ENCODE results near the gene CDH24.

CDH24 gene

DNA sequence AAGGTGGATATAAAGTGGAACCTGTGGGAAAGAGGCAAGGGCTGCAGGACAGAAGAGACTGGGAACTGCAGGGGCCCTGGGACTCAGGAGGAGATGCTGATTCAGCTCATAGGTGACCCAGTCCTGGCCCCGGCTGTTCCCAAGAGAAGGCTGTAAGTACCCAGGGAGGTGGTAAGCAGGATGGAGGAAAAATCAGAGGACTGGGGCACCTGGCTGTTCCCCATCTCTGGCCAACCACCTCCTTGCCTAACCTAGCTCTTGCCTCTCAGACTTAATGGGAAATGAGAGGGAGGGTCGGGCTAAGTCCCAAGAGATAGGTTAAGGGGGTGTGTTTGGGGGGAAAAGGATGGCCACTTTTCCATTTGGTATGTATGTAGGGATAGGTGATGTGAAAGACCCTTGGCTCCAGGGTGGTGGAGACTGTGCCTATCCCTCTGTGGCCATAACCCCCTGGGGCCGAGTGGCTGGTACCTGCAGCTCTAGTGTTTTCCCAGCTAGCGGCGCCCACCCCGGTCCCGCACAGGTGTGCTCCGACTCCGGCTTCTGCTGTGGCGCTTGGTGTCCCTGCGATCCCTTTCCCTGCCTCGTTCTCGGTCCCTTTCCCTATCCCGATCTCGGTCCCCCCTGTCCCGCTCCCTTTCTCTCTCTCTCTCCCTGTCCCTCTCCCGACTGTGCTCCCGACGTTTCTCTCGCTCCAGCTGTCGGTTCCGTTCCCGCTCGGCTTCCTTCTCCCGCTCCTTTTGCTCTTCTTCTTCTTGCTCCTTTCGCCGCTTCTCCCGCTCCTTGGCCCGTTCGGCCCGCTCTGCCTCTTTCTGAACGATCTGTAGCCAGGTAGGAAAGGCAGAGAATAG, 1.6 kb upstream of the CDH24 start:
- TF ChIP-seq, protein P1, sequence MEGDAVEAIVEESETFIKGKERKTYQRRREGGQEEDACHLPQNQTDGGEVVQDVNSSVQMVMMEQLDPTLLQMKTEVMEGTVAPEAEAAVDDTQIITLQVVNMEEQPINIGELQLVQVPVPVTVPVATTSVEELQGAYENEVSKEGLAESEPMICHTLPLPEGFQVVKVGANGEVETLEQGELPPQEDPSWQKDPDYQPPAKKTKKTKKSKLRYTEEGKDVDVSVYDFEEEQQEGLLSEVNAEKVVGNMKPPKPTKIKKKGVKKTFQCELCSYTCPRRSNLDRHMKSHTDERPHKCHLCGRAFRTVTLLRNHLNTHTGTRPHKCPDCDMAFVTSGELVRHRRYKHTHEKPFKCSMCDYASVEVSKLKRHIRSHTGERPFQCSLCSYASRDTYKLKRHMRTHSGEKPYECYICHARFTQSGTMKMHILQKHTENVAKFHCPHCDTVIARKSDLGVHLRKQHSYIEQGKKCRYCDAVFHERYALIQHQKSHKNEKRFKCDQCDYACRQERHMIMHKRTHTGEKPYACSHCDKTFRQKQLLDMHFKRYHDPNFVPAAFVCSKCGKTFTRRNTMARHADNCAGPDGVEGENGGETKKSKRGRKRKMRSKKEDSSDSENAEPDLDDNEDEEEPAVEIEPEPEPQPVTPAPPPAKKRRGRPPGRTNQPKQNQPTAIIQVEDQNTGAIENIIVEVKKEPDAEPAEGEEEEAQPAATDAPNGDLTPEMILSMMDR (IDR thresholded peaks at IDR 0.05; ENCODE audit: low read depth, low read length) = no peak
- no peak for DNase-seq (ENCODE audit: extremely low read depth, low read depth)

DNA sequence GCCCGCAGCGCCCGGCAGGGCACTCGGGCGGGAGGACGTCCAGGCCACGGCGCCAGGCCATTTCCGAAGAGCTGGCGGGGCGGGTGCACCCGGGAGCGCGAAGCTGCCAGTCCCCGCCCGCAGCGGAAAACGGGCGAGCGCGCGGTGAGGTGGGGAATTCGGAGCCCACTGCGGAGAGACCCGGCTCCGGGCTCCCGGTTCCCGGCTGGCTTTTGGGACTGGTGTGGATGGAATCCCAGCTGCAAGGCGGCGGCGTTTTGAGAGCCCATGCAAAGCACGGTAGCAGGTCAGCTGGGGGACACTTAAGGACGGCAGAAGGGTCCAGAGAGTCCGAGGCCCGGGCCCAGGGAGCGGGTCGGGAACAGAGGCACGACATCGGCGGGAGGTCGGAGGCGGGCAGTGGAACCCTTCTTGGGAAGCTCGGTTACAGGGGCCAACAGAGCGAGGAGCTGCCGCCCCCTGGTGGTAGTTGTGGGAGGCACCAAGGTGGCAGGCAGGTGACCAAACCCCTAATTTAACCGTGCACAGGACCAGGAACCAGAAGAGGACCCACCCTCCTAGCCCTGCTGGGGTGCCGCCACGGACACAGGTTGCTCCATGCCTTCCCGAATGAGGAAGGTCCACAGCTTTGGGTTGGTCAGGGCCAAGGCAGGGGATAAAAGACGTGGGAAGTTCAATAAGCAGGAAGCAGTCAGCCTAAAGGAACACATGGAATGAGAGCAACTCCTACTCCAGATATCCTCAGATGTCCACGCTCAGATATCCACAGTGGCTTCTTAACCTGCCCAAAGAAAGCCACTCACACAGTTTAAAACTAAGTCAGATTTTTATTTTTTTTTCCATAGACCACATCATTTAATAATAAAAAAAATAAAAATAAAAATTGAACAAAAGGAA, 685 bp upstream of the CDH24 start:
- DNase-seq (ENCODE audit: extremely low read depth, low read depth) = peak; percentile 56
- TF ChIP-seq, protein P1 (IDR thresholded peaks at IDR 0.05; ENCODE audit: low read depth, low read length) = peak; percentile 90

DNA sequence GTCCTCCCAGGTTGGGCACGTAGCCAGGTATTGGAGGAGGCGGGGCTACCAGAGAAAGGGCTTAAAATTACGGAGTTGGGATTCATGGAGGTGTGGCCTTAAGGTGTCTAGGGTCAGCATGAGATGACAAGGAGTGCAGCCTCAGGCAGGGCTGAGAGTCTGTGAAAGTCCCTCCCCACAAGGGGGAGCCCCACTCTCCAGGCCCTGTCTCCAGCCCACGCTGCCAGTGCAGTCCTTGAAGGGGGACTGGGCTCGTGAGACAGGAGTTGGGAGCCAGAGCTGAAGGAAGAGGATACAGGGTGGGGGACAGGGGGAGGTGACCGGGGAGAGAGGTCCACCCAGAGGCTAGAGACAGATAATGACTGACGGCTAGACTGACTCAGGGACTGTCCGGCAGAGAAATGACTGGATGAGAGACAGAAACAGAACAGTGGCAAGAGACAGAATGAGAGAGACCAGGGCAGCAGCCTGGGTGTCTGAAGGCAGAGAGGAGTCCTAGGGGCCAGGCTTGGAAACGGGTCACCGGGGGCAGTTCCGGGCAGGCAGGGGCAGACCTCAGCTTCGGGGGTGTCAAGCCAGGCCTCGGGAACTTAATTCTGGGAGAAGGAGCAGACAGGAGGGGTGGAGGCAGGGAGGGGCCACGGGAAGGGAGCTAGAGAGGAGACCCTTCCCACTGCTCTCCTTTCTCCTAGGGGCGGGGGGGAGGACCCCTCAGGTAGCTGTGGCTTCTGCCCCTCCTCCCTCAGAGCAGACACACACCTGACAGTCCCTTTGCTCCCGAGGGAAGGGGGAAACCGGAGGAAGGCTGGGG, 970 bp downstream of the CDH24 start:
- DNase-seq (ENCODE audit: extremely low read depth, low read depth) = no peak
- TF ChIP-seq, protein P1 (IDR thresholded peaks at IDR 0.05; ENCODE audit: low read depth, low read length) = peak; percentile 86

DNA sequence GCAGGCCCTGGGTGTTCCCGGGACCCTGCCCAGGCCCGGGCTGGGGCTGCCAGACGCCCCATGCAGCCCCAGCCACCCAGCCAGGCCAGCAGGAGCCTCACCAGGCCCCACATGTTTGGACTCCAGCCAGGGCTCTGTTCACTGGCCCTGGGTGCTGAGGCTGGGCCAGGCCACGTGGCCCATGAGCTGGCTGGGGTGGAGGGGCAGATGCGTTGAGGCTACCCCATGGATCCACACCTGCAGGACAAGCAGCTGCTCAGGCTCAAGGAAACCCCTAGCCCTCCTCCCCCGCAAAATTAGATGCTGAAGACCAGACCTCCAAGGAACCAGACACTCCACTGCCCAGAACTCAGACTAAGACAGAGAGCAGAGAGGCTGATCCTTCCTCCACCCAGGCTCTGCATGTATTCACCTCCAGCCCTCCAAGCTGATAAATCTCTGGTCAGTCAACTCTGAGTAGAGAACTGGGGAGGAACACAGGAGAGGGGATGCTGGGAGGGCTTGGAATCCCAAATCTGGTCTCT, 1.6 kb downstream of the CDH24 start:
- DNase-seq (ENCODE audit: extremely low read depth, low read depth) = no peak

DNA sequence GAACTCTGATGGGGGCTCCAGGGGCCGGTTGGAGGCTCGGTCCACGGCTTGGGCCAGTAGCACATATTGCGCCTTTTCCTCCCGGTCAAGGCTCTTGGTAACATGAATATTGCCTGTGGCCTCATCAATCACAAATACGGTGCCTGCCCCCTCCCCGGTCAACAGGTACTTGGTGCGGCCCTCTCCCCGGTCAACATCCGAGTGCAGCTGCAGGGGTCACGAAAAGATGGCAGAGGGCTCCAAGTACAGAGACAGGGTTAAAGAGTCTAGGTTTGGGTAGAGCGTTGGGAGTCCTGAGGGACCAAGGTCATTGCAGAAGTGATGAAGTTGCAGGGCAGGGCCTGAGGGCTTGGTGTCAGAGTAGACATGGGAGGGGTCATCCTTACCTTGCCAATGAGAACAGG, 2.2 kb downstream of the CDH24 start:
- no peak for DNase-seq (ENCODE audit: extremely low read depth, low read depth)
- TF ChIP-seq, protein P1 (IDR thresholded peaks at IDR 0.05; ENCODE audit: low read depth, low read length) = no peak

More for the DNA sequence above, 1.6 kb downstream of the CDH24 start:
- TF ChIP-seq, protein P1 (IDR thresholded peaks at IDR 0.05; ENCODE audit: low read depth, low read length) = no peak

DNA sequence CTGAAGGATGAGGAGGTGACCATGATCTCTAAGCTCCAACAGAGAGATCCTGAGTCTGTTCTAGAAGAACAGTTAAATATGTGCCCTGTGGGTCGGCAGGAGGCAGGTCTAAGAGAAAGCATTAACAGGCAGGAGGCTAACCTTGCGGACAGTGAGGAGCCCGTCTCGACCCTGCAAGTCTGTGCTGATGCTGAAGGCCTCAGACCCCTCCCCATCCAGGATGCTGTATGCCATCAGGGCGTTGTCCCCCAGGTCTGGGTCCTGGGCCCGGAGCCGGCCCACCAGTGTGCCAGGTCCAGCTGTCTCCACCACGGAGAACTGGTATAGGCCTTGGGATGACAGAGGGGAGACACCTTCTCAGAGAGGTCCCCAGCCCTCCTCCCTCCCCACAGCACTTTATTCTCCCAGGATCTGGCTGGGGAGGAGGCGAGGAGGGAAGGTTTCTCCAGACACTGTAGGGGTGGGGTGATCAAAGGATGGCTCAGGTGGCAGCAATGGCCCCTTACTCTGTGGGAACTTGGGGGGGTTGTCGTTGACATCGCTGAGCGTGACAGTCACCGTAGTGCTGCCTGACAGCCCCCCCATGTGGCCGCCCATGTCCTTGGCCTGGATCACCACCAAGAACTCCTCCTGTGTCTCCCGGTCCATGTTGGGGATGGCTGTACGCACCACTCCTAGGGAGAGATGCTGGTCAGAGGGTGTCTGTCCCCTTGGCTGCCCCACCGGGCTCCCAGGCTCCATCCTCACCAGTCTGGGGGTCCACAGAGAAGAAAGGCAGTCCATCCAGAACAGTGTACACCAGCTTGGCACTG, 3.1 kb downstream of the CDH24 start:
- TF ChIP-seq, protein P1 (IDR thresholded peaks at IDR 0.05; ENCODE audit: low read depth, low read length) = no peak; the same call in 1 of the 2 replicates
- no peak for DNase-seq (ENCODE audit: extremely low read depth, low read depth)

All from AG09319 (cell line).